Ovary (tissue), 3 donors: ENCODE data around the gene F8A1.
"Not testable (repeated sequence)": the region's sequence is repeated elsewhere in the genome, so short reads cannot be mapped to it uniquely, and the experiment has no call there.

Experiments
- CTCF ChIP-seq, 3 donors: fragments of 450-650 bp in 2 of 3; fragments of 200-600 bp in 1 of 3; IDR thresholded peaks; one replicate each; pipeline versions ENCODE4 v1.5.1 to v1.8.0; 2016 to 2022; ENCODE audit warnings: antibody characterized with exemption in 3 of 3, mild to moderate bottlenecking in 1 of 3
- POLR2A ChIP-seq: fragments of 450-650 bp; IDR thresholded peaks from one replicate; pipeline ENCODE4 v1.6.1; 2017; ENCODE audit warnings: antibody characterized with exemption, mild to moderate bottlenecking, moderate library complexity
- donor health status: DM: no; HTN: no; CAD: no.

GRCh38 chrX:154868522-154868921 lies 17.6 kb upstream of the F8A1 start:
- TF ChIP-seq POLR2A; CTCF (IDR thresholded peaks at IDR 0.05): not testable (repeated sequence)
